SKM-1 treated with dmso at 0.1 percent for 144 hours (cell line): Measurements from ENCODE around the gene PCNT.

Experiments
- DNase-seq: peaks from one replicate; lab custom pipeline; 2025; ENCODE audit not compliant: unreplicated experiment; lab: John Stamatoyannopoulos, UW

Gene PCNT

GRCh38 chr21:46377789-46378188, 53.8 kb downstream of the PCNT start:
- DNase-seq: no peak

GRCh38 chr21:46379105-46379504, 55.1 kb downstream of the PCNT start:
- DNase-seq: no peak

- no peak for DNase-seq
Observed at GRCh38 chr21:46379691-46380090, 55.7 kb downstream of the PCNT start.

- no peak for DNase-seq
Observed at GRCh38 chr21:46381541-46381940, 57.6 kb downstream of the PCNT start.

GRCh38 chr21:46384556-46384955, 60.6 kb downstream of the PCNT start:
- DNase-seq: no peak

GRCh38 chr21:46385846-46386733, 62.1 kb downstream of the PCNT start:
- no peak for DNase-seq

- no peak for DNase-seq
Observed at GRCh38 chr21:46386734-46387088, 62.8 kb downstream of the PCNT start.

GRCh38 chr21:46388206-46388880, 64.4 kb downstream of the PCNT start:
- DNase-seq: no peak

- DNase-seq: no peak
Observed at GRCh38 chr21:46388896-46389295, 64.9 kb downstream of the PCNT start.

GRCh38 chr21:46390603-46391545, 66.9 kb downstream of the PCNT start:
- no peak for DNase-seq

GRCh38 chr21:46391773-46392172, 67.8 kb downstream of the PCNT start:
- no peak for DNase-seq

- no peak for DNase-seq
Observed at GRCh38 chr21:46392921-46393320, 69.0 kb downstream of the PCNT start.

GRCh38 chr21:46393451-46393940, 69.5 kb downstream of the PCNT start:
- DNase-seq: no peak

GRCh38 chr21:46393941-46394594, 70.1 kb downstream of the PCNT start:
- no peak for DNase-seq

GRCh38 chr21:46394595-46395104, 70.7 kb downstream of the PCNT start:
- no peak for DNase-seq

- DNase-seq: no peak
Observed at GRCh38 chr21:46397211-46397905, 73.4 kb downstream of the PCNT start.

GRCh38 chr21:46397993-46398392, 74.0 kb downstream of the PCNT start:
- no peak for DNase-seq

- DNase-seq: no peak
Observed at GRCh38 chr21:46399129-46399528, 75.2 kb downstream of the PCNT start.

- DNase-seq: no peak
Observed at GRCh38 chr21:46399686-46400085, 75.7 kb downstream of the PCNT start.
